NB4 (cell line): ENCODE measurements around the gene SLC5A10.

Experiments
- DNase-seq: peaks from one replicate; pipeline ENCODE4 v3.0.0; 2010; ENCODE audit warnings: low read depth
- H3K4me3 ChIP-seq: one replicate; pipeline ENCODE4 v1.5.1; 2011; ENCODE audit warnings: mild to moderate bottlenecking, low read depth, low read length, moderate library complexity
- CTCF ChIP-seq: IDR thresholded peaks from one replicate; pipeline ENCODE4 v1.5.1; 2012; ENCODE audit warnings: low read depth, low read length
- MAX ChIP-seq: IDR thresholded peaks from 2 replicates; pipeline ENCODE4 v1.6.1; 2011; ENCODE audit warnings: low read depth, low read length
- MYC ChIP-seq: IDR thresholded peaks from 2 replicates; pipeline ENCODE4 v1.6.1; 2011; ENCODE audit warnings: low read depth, low read length
- POLR2A ChIP-seq: IDR thresholded peaks from 2 replicates; pipeline ENCODE4 v1.6.1; 2011; ENCODE audit warnings: mild to moderate bottlenecking; ENCODE audit not compliant: insufficient read length; ENCODE audit errors: extremely low read depth

Gene SLC5A10

GRCh38 chr17:18951941-18952842 lies at the start of gene SLC5A10:
TSS of gene SLC5A10 (plus strand) at chr17:18952165. CDS start at chr17:18952206, 41 bp downstream.
- H3K4me3 ChIP-seq, result no peak within 1 kb of the TSS
- no peak for DNase-seq
- TF ChIP-seq MAX, result no peak
- no peak for TF ChIP-seq POLR2A
- TF ChIP-seq CTCF, result no peak
- TF ChIP-seq MYC, result no peak

GRCh38 chr17:18904482-18904881 lies 47.5 kb upstream of the SLC5A10 start:
- no peak for DNase-seq
- TF ChIP-seq CTCF, result no peak
- no peak for TF ChIP-seq POLR2A
- no peak for TF ChIP-seq MYC
- TF ChIP-seq MAX, result no peak
- H3K4me3 ChIP-seq, result no peak overlapping the region

- no peak for DNase-seq
- TF ChIP-seq POLR2A (no peak), MYC (no peak), CTCF (no peak), MAX (no peak)
- no peak overlapping the region for H3K4me3 ChIP-seq
These were observed 46.7 kb upstream of the SLC5A10 start for GRCh38 chr17:18905226-18905625.

GRCh38 chr17:18910326-18910725 lies 41.6 kb upstream of the SLC5A10 start:
- no peak overlapping the region for H3K4me3 ChIP-seq

GRCh38 chr17:18910881-18911280 lies 41.1 kb upstream of the SLC5A10 start:
- no peak overlapping the region for H3K4me3 ChIP-seq
- TF ChIP-seq MYC, result no peak
- no peak for TF ChIP-seq CTCF
- TF ChIP-seq MAX, result no peak
- TF ChIP-seq POLR2A, result no peak
- DNase-seq, result no peak

More at GRCh38 chr17:18910326-18910725, 41.6 kb upstream of the SLC5A10 start:
- no peak for DNase-seq
- TF ChIP-seq MYC (no peak), CTCF (no peak), POLR2A (no peak), MAX (no peak)
